ENCODE data around the gene PCDHB3.

DNA sequence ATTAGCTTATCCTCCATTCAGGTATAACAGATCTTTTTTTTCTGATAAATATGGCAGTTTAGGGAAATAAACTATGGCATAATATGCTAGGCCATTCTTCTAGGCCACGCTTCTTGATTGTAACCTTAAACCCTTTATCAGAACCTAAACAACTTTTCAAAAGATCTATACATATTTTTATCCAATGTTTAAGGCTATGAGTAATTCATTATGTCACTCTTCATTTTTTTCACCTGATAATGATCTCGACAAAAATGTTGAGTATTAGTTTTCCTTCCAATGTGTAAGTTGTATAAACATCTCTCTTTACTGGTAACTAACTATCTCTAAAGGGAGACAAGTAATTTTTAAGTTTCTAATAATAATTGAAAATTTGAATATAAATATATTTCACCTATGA is 19.0 kb downstream of the PCDHB3 start:
- TF ChIP-seq, protein P1, sequence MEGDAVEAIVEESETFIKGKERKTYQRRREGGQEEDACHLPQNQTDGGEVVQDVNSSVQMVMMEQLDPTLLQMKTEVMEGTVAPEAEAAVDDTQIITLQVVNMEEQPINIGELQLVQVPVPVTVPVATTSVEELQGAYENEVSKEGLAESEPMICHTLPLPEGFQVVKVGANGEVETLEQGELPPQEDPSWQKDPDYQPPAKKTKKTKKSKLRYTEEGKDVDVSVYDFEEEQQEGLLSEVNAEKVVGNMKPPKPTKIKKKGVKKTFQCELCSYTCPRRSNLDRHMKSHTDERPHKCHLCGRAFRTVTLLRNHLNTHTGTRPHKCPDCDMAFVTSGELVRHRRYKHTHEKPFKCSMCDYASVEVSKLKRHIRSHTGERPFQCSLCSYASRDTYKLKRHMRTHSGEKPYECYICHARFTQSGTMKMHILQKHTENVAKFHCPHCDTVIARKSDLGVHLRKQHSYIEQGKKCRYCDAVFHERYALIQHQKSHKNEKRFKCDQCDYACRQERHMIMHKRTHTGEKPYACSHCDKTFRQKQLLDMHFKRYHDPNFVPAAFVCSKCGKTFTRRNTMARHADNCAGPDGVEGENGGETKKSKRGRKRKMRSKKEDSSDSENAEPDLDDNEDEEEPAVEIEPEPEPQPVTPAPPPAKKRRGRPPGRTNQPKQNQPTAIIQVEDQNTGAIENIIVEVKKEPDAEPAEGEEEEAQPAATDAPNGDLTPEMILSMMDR (IDR thresholded peaks at IDR 0.05; ENCODE audit: low read depth, low read length, poor library complexity, severe bottlenecking), result no peak
- no peak for TF ChIP-seq EZH2phosphoT487 (IDR thresholded peaks at IDR 0.05; ENCODE audit: borderline replicate concordance, low read length)
